Astrocyte of the hippocampus (primary cell): ENCODE data around the gene SRGAP3.

ENCODE experiments used
- DNase-seq: peaks from one replicate; pipeline ENCODE4 v3.0.0; 2011; ENCODE audit warnings: low read depth, low spot score

SRGAP3 gene

GRCh38 chr3:9253327-9253726, 3.9 kb upstream of the SRGAP3 start:
- DNase-seq, result peak; percentile 43

GRCh38 chr3:9251055-9251786, 1.8 kb upstream of the SRGAP3 start:
- peak; percentile 29 for DNase-seq

GRCh38 chr3:9250236-9250635, 790 bp upstream of the SRGAP3 start:
- DNase-seq, result no peak

GRCh38 chr3:9248522-9249271, 749 bp downstream of the SRGAP3 start:
- peak; percentile 31 for DNase-seq

- peak; percentile 40 for DNase-seq
Observed at GRCh38 chr3:9247941-9248521, 1.4 kb downstream of the SRGAP3 start.

GRCh38 chr3:9247361-9247940, 2.0 kb downstream of the SRGAP3 start:
- peak; percentile 42 for DNase-seq

- DNase-seq, result no peak
Observed at GRCh38 chr3:9246189-9246588, 3.3 kb downstream of the SRGAP3 start.

- no peak for DNase-seq
Observed at GRCh38 chr3:9244495-9245183, 4.8 kb downstream of the SRGAP3 start.

GRCh38 chr3:9241956-9242355, 7.5 kb downstream of the SRGAP3 start:
- no peak for DNase-seq

GRCh38 chr3:9239680-9240079, 9.8 kb downstream of the SRGAP3 start:
- DNase-seq, result no peak

GRCh38 chr3:9238721-9239295, 10.6 kb downstream of the SRGAP3 start:
- DNase-seq, result no peak

- DNase-seq, result no peak
Observed at GRCh38 chr3:9238276-9238675, 11.2 kb downstream of the SRGAP3 start.

- DNase-seq, result no peak
Observed at GRCh38 chr3:9233814-9234600, 15.4 kb downstream of the SRGAP3 start.

GRCh38 chr3:9233101-9233500, 16.3 kb downstream of the SRGAP3 start:
- no peak for DNase-seq

GRCh38 chr3:9231937-9232336, 17.5 kb downstream of the SRGAP3 start:
- DNase-seq, result no peak

GRCh38 chr3:9231471-9231870, 18.0 kb downstream of the SRGAP3 start:
- DNase-seq, result peak; percentile 48

GRCh38 chr3:9231006-9231405, 18.4 kb downstream of the SRGAP3 start:
- peak; percentile 86 for DNase-seq

- peak; percentile 87 for DNase-seq
Observed at GRCh38 chr3:9230596-9230995, 18.9 kb downstream of the SRGAP3 start.

- no peak for DNase-seq
Observed at GRCh38 chr3:9229879-9230278, 19.6 kb downstream of the SRGAP3 start.

- DNase-seq, result peak; percentile 59
Observed at GRCh38 chr3:9229325-9229724, 20.1 kb downstream of the SRGAP3 start.

GRCh38 chr3:9226326-9226725, 23.1 kb downstream of the SRGAP3 start:
- peak; percentile 84 for DNase-seq
